GM18867 (cell line): Measurements from ENCODE around the gene ATP5F1B.
"Not testable (repeated sequence)": the region's sequence is repeated elsewhere in the genome, so short reads cannot be mapped to it uniquely, and the experiment has no call there.

ENCODE experiments used
- ATAC-seq: cut with Tn5 transposase; IDR thresholded peaks from one replicate; pipeline ENCODE4 v1.9.1; 2021; ENCODE audit warnings: mild to moderate bottlenecking, moderate library complexity; ENCODE audit not compliant: unreplicated experiment

Gene ATP5F1B

GRCh38 chr12:56653781-56654180 is 8.0 kb upstream of the ATP5F1B start:
- not testable (repeated sequence) for ATAC-seq

GRCh38 chr12:56648023-56648422 is 2.2 kb upstream of the ATP5F1B start:
- ATAC-seq = not testable (repeated sequence)

GRCh38 chr12:56645201-56645716 is 525 bp downstream of the ATP5F1B start:
- no peak for ATAC-seq

- ATAC-seq = no peak
Measured at GRCh38 chr12:56644654-56645053, 1.1 kb downstream of the ATP5F1B start.

GRCh38 chr12:56641219-56641618 is 4.6 kb downstream of the ATP5F1B start:
- ATAC-seq = no peak

- no peak for ATAC-seq
Measured at GRCh38 chr12:56637621-56638020, 8.2 kb downstream of the ATP5F1B start.

GRCh38 chr12:56636675-56637540 is 8.9 kb downstream of the ATP5F1B start:
- peak; percentile 51 for ATAC-seq

- ATAC-seq = peak; percentile 52
Measured at GRCh38 chr12:56635806-56636674, 9.7 kb downstream of the ATP5F1B start.

- peak; percentile 31 for ATAC-seq
Measured at GRCh38 chr12:56634837-56635791, 10.7 kb downstream of the ATP5F1B start.

GRCh38 chr12:56634242-56634836 is 11.4 kb downstream of the ATP5F1B start:
- ATAC-seq = no peak

GRCh38 chr12:56633468-56634241 is 12.1 kb downstream of the ATP5F1B start:
- no peak for ATAC-seq

GRCh38 chr12:56632701-56633467 is 12.9 kb downstream of the ATP5F1B start:
- ATAC-seq = no peak

- ATAC-seq = no peak
Measured at GRCh38 chr12:56631790-56632700, 13.7 kb downstream of the ATP5F1B start.

- ATAC-seq = peak; percentile 66
Measured at GRCh38 chr12:56630180-56630632, 15.6 kb downstream of the ATP5F1B start, which contains the start of gene BAZ2A. Gene BAZ2A (minus strand): TSS chr12:56630326. CDS start chr12:56617530, 12,796 bp downstream.

- peak; percentile 4 for ATAC-seq
Measured at GRCh38 chr12:56629459-56630179, 16.2 kb downstream of the ATP5F1B start.

- ATAC-seq = no peak
Measured at GRCh38 chr12:56628671-56629458, 16.9 kb downstream of the ATP5F1B start.
